K562 (cell line): Measurements from ENCODE around the gene PTBP3. TPM values are rescaled to one million over a fixed set of nuclear protein-coding genes. Genes with fewer than 3 reads are reported as not detected.

Experiments
- CAMTA2 ChIP-seq: fragments of 250-450 bp; sonication (Bioruptor Pico); conservative IDR thresholded peaks from 2 replicates; pipeline ENCODE4 v1.5.1; 2022
- CBX8 ChIP-seq: fragments of 200-600 bp; sonication (generic); IDR thresholded peaks from 2 replicates; pipeline ENCODE4 v1.6.1; 2012; ENCODE audit warnings: borderline replicate concordance, mixed run types, low read depth, mild to moderate bottlenecking, moderate library complexity, mixed read lengths, low read length, control low read depth, inconsistent platforms; ENCODE audit not compliant: poor library complexity, severe bottlenecking; ENCODE audit errors: extremely low read depth
- CEBPG ChIP-seq, 3 experiments: fragments of 200-800 bp in 1 of 3; sonication (Bioruptor generic) in 1 of 3; sonication (generic) in 1 of 3; formaldehyde crosslinking in 1 of 3; IDR thresholded peaks in 2 of 3; conservative IDR thresholded peaks in 1 of 3; 2 replicates each; pipeline versions ENCODE4 v1.6.1 to v1.8.0; 2016 to 2022; ENCODE audit warnings: missing compliant biosample characterization in 2 of 3, missing genetic modification characterization in 2 of 3, mild to moderate bottlenecking in 1 of 3, missing genetic modification reagents in 1 of 3
- EP300 ChIP-seq: IDR thresholded peaks from 2 replicates; pipeline ENCODE4 v1.6.1; 2012; ENCODE audit warnings: low read length, improper control_type of control experiment
- PHF8 ChIP-seq: fragments of 200-600 bp; sonication (generic); IDR thresholded peaks from 2 replicates; pipeline ENCODE4 v1.6.1; 2012; ENCODE audit warnings: mixed run types, mild to moderate bottlenecking, inconsistent platforms, low read length, moderate library complexity, borderline replicate concordance
- PRPF4 ChIP-seq: fragments of 200-400 bp; formaldehyde crosslinking; IDR thresholded peaks from one replicate; pipeline ENCODE4 v1.6.1; 2017; ENCODE audit warnings: low read length, low read depth, mild to moderate bottlenecking; ENCODE audit not compliant: insufficient read depth, poor library complexity, severe bottlenecking
- RAD21 ChIP-seq, 2 experiments: fragments of 250-450 bp in 1 of 2; fragments of 450-650 bp in 1 of 2; sonication (Bioruptor Pico) in 1 of 2; formaldehyde crosslinking in 1 of 2; IDR thresholded peaks in 1 of 2; conservative IDR thresholded peaks in 1 of 2; 2 replicates each; pipeline versions ENCODE4 v1.4.0 to v1.8.0; 2020 to 2022; ENCODE audit warnings: mild to moderate bottlenecking in 2 of 2, moderate library complexity in 1 of 2
- SLC30A9 ChIP-seq: fragments of 250-450 bp; sonication (Bioruptor Pico); IDR thresholded peaks from 2 replicates; pipeline ENCODE4 v1.8.0; 2022; ENCODE audit warnings: mild to moderate bottlenecking, moderate library complexity
- SMAD2 ChIP-seq: fragments of 150-350 bp; IDR thresholded peaks from 2 replicates; pipeline ENCODE4 v1.6.1; 2014; ENCODE audit warnings: low read depth, mild to moderate bottlenecking, low read length
- TAF1 ChIP-seq: IDR thresholded peaks from 2 replicates; pipeline ENCODE4 v1.6.1; 2011; ENCODE audit warnings: mild to moderate bottlenecking, low read length, moderate library complexity; ENCODE audit not compliant: insufficient read depth, control insufficient read depth, severe bottlenecking; ENCODE audit errors: extremely low read depth
- TAL1 ChIP-seq: fragments of 450-650 bp; IDR thresholded peaks from 2 replicates; pipeline ENCODE4 v1.6.1; 2016; ENCODE audit warnings: mild to moderate bottlenecking
- VEZF1 ChIP-seq: fragments of 200-800 bp; sonication (Bioruptor generic); IDR thresholded peaks from 2 replicates; pipeline ENCODE4 v1.6.1; 2017; ENCODE audit warnings: missing genetic modification characterization, missing compliant biosample characterization
- YY1 ChIP-seq, 3 experiments: IDR thresholded peaks; 2 replicates each; pipeline ENCODE4 v1.6.1; 2011; ENCODE audit warnings: low read length in 2 of 3, mild to moderate bottlenecking in 2 of 3, moderate library complexity in 2 of 3, borderline replicate concordance in 1 of 3, control low read depth in 1 of 3, low read depth in 1 of 3; ENCODE audit not compliant: insufficient read depth in 3 of 3, insufficient replicate concordance in 2 of 3, control insufficient read depth in 1 of 3, insufficient read length in 1 of 3; ENCODE audit errors: extremely low read depth in 1 of 3
- ZNF239 ChIP-seq: fragments of 250-450 bp; sonication (Bioruptor Pico); IDR thresholded peaks from 2 replicates; pipeline ENCODE4 v1.4.0; 2020; ENCODE audit warnings: mild to moderate bottlenecking
- ZNF639 ChIP-seq, 2 experiments: fragments of 200-800 bp in 1 of 2; sonication (Bioruptor generic) in 1 of 2; sonication (generic) in 1 of 2; formaldehyde crosslinking in 1 of 2; IDR thresholded peaks in 1 of 2; conservative IDR thresholded peaks in 1 of 2; 2 replicates each; pipeline versions ENCODE4 v1.5.0 to v1.6.1; 2016 to 2020; ENCODE audit warnings: missing compliant biosample characterization in 1 of 2, missing genetic modification characterization in 1 of 2, missing genetic modification reagents in 1 of 2
- ZNF766 ChIP-seq: fragments of 200-800 bp; sonication (Bioruptor generic); conservative IDR thresholded peaks from 2 replicates; pipeline ENCODE4 v1.6.1; 2016; ENCODE audit warnings: missing genetic modification characterization, missing compliant biosample characterization
- polyA plus RNA-seq, 8 experiments: library from polyadenylated mRNA; depleted of rRNA in 4 of 8; stranded (reverse) in 5 of 8; unstranded in 3 of 8; fragments of >200 nt; fragmentation: Nextera tagmentation in 2 of 8; fragmentation: Illumina TruSeq in 1 of 8; extraction: Ambion mirVana in 2 of 8; extraction: Trizol in 1 of 8; gene quantifications; 2 replicates each; pipeline versions ENCODE4 v1.2.1 to v1.2.3, GENCODE V29; 2011 to 2014; ENCODE audit warnings: inconsistent platforms in 1 of 8, missing spikeins in 1 of 8
- total RNA-seq, 7 experiments: library from RNA; depleted of rRNA in 6 of 7; stranded (reverse); fragments of >200 nt in 6 of 7; fragmentation: Illumina TruSeq in 2 of 7; extraction: Trizol in 2 of 7; gene quantifications; 2 replicates each; pipeline versions ENCODE4 v1.2.1 to v1.2.3, GENCODE V29; 2011 to 2021; ENCODE audit warnings: low replicate concordance in 1 of 7
- TF ChIP-seq, protein P1 (sequence below): IDR thresholded peaks from 3 replicates; pipeline ENCODE4 v1.6.1; 2011; ENCODE audit warnings: borderline replicate concordance, mild to moderate bottlenecking; ENCODE audit not compliant: insufficient read length, insufficient read depth

PTBP3 gene
- total and polyA plus RNA-seq, 9 of the 15 experiments (the other 6 are each of a cell fraction or from before 2014, with no cell fraction given) = 22.4 to 132 (median 68.0) TPM

DNA sequence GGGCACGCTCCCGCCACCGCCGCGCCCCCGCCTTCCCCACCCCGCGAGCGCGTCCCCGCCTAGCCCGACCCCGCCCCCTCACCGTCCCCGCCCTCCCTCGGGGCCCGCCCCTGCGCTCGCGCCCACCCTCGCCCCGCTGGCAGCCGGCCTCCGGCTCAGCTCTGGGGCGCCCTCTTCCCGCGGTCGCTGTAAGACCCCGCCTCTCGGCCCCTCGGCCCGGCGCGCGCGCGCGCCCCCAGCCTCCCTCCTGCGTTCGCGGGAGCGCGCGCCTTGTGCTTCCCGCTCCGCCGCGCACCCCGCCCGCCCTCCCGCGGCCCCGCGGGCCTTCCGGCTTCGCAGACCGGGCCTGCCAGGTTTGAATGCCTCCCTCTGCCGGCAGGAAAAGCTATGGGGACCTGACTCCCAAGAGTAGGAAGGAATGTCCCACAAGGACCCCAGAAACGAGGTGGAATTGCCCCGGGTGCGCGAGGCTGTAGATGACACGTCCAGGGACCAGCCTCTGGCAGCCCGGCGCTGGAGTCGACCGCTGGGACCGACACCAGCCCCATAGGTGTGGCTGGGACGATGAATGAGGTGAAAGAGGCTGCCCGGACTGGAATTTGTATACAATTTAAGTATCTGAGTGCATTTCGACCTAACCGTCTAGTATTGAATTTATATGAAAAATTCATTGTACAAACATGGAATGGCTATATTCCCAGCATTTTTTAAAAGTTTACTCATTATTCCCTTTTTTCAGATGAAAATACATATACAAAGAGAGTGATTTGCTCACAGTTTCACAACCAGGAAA, 416 bp upstream of the PTBP3 start (continued):
- TF ChIP-seq CAMTA2 = no peak
- TF ChIP-seq ZNF239 (CRISPR knock-in tag) = no peak
- TF ChIP-seq CEBPG (CRISPR knock-in tag; IDR thresholded peaks at IDR 0.05) = no peak
- TF ChIP-seq CEBPG (tag; conservative IDR thresholded peaks at IDR 0.05 in 1 of 2, IDR thresholded peaks at IDR 0.05 in 1 of 2) = 0 out of 4 replicates have a peak, but pooled peaks of 1 of the 2 experiments have one; percentile 58
- TF ChIP-seq PHF8 = peak; percentile 66
- no peak for TF ChIP-seq SLC30A9 (CRISPR knock-in tag)
- no peak for TF ChIP-seq CBX8
- no peak for TF ChIP-seq SMAD2
- peak in 1 of 2 experiments; percentile 84; a peak in 2 of 4 replicates for TF ChIP-seq ZNF639 (CRISPR knock-in tag; conservative IDR thresholded peaks at IDR 0.05 in 1 of 2, IDR thresholded peaks at IDR 0.05 in 1 of 2)
- no peak for TF ChIP-seq PRPF4
- no peak for TF ChIP-seq TAL1
- peak; percentile 37 to 47 for TF ChIP-seq RAD21 (CRISPR knock-in tag; conservative IDR thresholded peaks at IDR 0.05 in 1 of 2, IDR thresholded peaks at IDR 0.05 in 1 of 2)
- TF ChIP-seq, protein P1, sequence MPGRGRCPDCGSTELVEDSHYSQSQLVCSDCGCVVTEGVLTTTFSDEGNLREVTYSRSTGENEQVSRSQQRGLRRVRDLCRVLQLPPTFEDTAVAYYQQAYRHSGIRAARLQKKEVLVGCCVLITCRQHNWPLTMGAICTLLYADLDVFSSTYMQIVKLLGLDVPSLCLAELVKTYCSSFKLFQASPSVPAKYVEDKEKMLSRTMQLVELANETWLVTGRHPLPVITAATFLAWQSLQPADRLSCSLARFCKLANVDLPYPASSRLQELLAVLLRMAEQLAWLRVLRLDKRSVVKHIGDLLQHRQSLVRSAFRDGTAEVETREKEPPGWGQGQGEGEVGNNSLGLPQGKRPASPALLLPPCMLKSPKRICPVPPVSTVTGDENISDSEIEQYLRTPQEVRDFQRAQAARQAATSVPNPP = no peak
- peak; percentile 96 for TF ChIP-seq ZNF766 (CRISPR knock-in tag)
- TF ChIP-seq VEZF1 (CRISPR knock-in tag) = peak; percentile 95
- peak in 1 of 3 experiments; percentile 32 for TF ChIP-seq YY1 (IDR thresholded peaks at IDR 0.05; ENCODE audit: borderline replicate concordance in 1 of 3, control insufficient read depth in 1 of 3, extremely low read depth in 1 of 3, insufficient read depth in 3 of 3, insufficient read length in 1 of 3, insufficient replicate concordance in 2 of 3, low read depth in 1 of 3, low read length in 2 of 3)
- no peak for TF ChIP-seq TAF1
- TF ChIP-seq EP300 = 0 out of 2 replicates have a peak, but pooled peaks have one; percentile 3
